Testis (tissue), 2 donors: ENCODE results near the gene LSS.
"Not testable (repeated sequence)": the region's sequence is repeated elsewhere in the genome, so short reads cannot be mapped to it uniquely, and the experiment has no call there.

Experiments
- POLR2A ChIP-seq: fragments of 450-650 bp; IDR thresholded peaks from one replicate; pipeline ENCODE4 v1.6.1; 2017; ENCODE audit warnings: antibody characterized with exemption, mild to moderate bottlenecking, moderate library complexity
- TF ChIP-seq, protein P1 (sequence below), 3 experiments: fragments of 450-650 bp in 2 of 3; fragments of 200-600 bp in 1 of 3; sonication (generic) in 1 of 3; IDR thresholded peaks; one replicate each; pipeline ENCODE4 v1.5.1; 2016 to 2019; ENCODE audit warnings: antibody characterized with exemption in 3 of 3, mild to moderate bottlenecking in 2 of 3, moderate library complexity in 1 of 3

DNA sequence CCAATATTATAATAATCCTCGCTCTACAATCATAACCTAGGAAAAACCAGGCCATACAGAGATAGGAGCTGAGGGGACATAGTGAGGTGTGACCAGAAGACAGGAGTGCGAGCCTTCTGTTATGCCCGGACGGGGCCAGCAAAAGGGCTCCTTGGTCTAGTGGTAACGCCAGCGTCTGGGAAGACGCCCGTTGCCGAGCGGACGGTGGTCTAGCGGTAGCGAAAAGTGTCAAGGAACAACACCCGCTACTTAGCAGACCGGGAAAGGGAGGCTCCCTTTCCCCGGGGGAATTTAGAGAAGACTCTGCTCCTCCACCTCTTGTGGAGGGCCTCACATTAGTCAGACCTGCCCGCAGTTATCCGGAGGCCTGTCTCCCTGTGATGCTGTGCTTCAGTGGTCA is 4.9 kb downstream of the LSS start:
- TF ChIP-seq, protein P1, sequence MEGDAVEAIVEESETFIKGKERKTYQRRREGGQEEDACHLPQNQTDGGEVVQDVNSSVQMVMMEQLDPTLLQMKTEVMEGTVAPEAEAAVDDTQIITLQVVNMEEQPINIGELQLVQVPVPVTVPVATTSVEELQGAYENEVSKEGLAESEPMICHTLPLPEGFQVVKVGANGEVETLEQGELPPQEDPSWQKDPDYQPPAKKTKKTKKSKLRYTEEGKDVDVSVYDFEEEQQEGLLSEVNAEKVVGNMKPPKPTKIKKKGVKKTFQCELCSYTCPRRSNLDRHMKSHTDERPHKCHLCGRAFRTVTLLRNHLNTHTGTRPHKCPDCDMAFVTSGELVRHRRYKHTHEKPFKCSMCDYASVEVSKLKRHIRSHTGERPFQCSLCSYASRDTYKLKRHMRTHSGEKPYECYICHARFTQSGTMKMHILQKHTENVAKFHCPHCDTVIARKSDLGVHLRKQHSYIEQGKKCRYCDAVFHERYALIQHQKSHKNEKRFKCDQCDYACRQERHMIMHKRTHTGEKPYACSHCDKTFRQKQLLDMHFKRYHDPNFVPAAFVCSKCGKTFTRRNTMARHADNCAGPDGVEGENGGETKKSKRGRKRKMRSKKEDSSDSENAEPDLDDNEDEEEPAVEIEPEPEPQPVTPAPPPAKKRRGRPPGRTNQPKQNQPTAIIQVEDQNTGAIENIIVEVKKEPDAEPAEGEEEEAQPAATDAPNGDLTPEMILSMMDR (IDR thresholded peaks at IDR 0.05), result not testable (repeated sequence)
- not testable (repeated sequence) for TF ChIP-seq POLR2A
